T-helper 22 cell (primary cell): ENCODE data around the gene DNMT3A.

Source experiments
- DNase-seq: peaks from one replicate; pipeline ENCODE4 v3.0.0-alpha.2; 2020; ENCODE audit warnings: low read depth

DNMT3A gene

DNA sequence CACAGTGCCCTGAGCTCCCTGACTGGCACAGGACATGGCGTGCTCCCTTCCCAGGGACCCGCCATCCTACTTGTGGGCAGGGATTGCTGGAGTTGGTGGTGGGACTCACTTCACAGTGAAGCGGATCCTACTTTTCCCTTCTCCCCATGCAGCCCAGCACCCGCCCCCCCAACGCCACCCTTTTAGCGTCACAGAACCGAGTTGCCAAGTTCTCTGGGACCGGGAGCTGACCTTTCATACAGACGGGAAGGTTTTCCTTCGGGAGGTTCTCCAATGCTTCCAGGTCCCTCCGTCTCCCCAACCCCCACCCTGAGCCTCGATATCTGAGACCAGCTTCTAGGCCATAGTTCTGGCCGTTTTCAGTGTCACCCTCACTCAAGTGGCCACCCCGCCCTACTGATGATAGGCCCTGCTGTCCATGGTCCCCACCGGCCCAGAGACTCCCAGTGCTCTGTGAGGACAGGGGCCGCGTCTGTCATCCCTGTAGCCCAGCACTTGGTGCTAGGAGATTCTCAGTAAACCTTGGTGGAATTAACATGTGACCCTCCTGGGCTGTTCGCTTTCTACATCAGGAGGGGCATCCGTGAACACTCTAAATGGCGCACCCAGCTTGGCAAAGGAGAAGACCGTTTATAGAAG is 1.6 kb upstream of the DNMT3A start:
- no peak for DNase-seq

DNA sequence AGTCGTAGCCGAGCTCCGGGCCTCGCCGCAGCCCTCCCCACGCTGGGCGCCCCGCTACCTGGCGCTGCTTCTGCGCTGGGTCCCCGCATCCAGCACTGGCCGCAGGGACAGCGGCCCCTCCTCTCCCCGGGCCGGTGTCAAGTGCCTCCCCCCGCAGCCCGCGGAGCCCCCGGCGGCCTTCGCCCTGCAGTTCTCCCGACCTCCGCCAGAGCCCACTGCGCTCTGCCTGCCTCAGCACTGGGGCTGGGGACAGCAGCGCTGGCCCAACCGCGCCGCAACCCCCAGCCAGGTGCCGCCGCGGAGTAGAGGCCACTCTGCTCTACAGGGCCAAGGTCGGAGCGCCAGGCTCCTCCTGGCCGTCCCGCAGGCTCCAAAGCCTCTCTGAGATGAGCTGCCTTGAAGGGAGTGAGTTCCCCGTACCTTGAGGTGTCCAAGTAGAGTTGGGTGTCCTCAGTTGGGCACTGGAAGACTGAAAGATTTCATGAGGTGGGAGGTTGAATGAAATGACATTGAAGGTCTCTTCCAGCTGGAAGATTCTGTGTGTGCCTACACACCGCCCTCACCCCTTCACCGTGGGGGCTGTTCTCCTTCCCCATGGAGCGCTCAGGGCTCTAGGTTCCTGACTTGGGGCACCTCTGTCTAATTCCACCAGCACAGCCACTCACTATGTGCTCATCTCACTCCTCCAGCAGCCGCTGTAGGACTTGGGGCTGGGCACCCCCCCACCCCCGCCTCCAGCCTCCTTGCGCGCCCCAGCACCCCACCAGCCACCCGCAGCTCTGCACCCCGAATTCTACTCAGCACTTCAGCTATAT is 854 bp upstream of the DNMT3A start:
- DNase-seq, result peak; percentile 60

DNA sequence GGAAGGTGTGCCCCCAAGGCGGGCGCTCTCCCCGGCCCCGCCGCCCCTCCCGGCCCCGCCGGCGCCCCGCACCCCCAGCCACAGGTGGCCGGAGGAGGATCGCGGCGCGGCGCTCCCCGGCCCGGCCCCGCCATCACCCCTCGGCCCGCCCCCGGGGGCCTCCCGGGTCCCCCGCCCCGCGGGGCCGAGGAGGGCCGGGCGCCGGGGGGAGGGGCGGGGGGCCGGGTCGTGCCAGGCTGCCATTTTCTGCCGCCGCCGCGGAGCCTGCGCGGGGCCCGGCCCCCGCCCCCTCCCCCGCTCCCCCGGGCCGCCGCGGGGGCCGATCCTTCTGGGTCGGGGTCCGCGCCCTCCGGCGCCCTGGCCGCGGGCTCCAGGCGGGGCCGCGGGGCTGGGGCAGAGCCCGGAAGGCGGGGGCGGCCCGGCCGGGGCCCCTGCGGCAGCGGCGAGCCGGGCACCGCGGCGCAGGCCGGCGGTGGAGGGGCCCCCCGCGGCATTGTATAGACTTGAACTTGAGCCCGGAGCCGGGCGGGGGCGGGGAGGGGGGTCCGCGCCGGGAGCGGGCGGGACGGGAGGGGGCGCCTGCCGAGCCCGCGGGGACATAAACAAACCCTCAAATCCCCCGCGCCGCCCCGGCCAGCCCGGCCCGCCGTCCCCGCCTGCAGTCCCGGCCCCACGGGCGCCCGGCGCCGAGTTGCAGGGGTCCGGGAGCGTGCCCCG is 556 bp downstream of the DNMT3A start:
- no peak for DNase-seq

DNA sequence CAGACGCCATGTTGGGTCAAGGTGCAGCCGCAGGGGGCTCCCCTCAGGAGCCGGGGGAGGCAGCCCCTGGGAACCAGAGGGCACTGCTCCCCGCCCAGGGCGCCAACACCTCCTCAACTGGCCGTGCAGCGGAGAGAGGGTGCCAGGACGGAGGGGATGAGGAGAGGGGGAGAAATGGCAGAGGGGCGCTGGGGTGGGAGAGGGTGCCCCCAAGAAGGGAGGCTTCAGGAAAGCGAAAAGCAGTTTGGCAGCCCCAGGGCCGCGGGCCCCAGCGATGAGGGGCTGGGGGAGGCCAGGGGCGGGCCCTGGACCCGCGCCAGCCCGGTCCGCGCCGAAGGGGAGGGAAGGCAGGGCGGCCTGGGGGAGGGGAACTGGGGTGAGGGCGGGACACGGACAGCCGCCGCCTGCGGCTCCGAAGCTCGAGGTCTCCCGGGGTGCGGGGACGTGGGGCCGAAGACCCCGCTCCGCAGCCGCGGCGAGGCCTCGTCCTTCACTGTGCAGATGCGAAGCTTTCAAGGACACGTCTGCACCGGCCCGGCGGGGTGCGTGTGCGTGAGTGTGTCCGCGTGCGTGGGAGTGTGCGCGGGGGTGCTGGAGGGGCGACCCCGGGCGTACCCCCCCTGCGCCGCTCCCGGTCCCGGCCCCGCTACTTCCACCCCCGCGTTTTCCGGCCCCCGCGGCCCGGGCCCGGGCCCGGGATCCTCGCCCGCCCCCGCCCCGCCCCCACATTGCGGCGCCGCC is 1.4 kb downstream of the DNMT3A start:
- DNase-seq, result no peak

DNA sequence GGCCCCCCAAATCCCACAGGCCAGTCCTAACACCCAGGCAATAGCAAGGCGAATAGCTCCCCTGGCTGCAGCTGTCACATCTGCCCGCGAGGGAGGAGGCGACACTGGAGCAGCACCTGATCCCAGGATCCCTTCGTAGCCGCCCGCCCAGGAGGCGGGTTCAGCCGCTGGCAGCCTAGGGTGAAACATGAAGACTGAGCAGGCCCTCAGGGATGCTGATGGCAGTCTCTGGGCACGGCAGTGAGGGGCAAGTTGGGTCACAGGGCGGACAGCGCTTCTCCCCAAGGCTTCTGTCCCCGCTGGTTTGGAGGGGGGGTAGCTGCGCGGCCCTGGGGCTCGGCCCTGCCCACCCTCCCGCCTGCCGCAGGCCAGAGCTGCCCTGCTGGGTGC is 1.9 kb downstream of the DNMT3A start:
- no peak for DNase-seq

DNA sequence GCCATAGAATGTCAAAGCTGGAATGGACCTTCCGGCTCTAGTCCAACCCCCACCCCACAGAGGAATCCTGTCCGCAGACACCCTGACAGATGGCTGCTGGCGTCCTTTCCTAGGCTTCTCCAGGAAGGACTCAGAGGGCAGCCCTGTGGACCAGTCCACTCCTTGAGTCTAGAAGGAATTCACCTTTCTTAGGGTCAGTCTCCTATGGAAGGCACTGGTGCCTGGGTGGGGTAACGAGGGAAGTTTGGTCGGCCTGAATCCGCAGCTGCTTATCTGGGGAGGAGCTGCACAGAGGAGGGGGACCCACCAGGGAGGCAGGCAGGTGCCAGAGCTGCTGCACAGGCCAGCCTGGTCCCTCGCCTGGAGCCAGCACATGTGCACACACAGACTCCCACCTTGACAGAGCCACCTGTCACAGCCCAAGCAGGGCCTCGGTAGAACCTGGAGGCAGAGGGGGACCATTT is 2.5 kb downstream of the DNMT3A start:
- DNase-seq, result no peak

DNA sequence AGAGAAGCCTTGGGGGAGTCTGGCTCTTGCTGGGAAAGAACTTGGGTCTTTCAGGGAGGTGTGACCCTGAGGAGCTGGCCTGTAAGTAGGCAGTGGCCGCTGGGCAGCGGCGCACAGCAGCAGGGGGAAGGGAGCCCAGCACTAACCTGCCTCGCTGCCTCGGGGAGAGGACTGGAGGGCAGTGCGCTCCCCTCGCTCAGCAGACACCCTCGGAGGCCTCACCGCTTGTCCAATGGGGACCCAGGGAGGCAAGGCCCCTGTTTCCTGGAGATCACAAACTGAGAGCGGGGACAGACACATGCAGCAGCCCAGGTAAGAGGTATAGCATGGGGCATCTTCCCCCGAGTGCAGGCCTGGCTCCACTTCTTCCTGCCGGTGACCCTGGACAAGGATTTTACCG is 3.3 kb downstream of the DNMT3A start:
- DNase-seq, result no peak

DNA sequence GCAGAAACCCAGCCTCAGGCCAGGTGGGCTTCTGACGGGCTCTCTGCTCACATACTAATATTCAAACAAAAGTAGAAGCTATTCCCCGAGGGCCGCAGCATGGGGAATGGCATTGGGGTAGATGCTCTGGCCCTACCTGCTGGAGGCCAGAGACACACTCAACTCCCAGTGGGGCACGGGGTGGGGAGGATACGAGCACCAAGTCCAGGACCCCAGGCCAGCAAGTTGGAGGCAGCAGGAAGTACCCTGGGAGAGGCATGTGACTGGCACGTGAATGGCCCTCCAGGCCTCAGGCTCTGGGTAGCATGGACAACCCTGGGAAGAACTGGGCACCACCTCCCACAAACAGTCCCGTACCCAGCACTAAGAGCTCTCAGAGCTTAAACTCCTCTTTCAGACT is 3.8 kb downstream of the DNMT3A start:
- no peak for DNase-seq

DNA sequence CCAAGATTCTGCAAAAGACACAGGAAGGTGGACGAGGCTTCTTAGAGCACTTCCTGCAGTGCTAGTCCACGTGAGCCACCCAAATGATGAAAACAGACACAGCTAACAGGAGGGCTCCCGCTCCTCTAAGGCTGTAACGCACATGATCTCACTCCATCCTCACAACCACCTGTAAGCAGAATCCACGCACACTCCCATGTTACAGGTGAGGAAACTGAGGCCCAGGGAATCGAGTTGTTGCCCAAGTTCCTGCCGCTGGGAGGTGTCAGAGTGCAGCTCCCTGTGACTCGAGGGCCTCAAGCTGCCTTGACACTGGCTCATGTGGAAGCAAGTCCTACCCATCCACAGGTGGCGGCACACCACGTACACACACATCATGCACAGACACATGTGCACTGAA is 4.4 kb downstream of the DNMT3A start:
- DNase-seq, result no peak

DNA sequence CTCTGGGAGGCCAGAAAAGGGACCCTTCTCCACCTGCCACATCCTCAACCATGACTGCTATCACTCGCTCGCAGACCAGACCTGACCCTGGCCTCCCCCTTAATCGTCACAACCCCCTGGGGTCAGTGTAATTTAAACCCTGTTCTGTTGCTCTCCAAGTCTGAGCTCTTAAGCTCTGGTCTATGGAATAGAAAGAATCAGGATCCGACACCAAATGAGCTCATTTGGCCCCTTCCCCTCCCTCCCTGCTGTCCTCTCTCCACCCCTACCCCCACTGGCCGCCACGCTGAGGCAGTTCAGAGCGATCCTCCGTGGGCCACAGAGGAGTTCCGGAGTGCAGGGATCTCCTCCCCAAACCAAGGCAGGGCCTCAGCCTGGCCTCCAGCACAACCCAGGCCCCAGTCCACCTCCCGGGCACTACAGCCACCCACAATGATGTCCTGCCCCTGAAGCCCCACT is 5.3 kb downstream of the DNMT3A start:
- DNase-seq, result no peak

DNA sequence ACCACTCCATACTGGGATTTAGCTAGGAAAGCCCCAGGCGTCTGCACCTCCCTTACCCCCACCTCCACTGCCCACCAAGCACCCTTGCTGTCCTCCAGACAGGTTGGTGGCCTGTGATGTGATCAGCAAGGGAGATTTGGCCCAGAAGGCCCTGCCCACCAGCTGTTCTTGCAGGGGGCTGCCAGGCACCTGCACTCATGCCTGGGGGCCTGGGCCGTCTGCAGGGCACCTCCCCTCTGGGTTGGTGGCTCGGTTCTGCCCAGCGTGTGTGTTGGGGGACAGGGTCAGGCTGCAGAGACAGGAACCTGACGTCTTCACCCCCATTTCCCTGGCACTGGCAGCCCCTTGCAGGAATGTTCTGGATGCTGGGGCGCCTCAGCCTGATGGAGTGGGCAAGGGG is 5.8 kb downstream of the DNMT3A start:
- no peak for DNase-seq

DNA sequence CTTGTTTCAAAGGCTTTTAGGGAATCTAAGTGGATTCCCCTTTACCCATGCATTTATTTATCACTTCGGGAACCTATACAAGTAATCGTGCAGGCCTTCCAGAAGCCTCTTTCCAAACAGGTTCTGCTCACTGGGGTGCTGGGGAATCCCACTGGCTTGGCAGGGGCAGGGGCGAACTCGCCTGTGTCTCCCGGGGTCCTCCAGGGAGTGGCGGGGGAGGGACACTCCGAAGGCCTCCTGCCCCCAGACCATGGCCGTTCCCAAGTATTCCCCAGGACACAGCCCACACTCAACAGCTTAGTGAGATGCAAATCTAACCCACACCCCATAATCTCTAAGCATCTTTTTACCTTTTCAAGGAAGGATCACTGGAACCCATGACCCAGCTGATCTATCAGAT is 6.5 kb downstream of the DNMT3A start:
- no peak for DNase-seq

DNA sequence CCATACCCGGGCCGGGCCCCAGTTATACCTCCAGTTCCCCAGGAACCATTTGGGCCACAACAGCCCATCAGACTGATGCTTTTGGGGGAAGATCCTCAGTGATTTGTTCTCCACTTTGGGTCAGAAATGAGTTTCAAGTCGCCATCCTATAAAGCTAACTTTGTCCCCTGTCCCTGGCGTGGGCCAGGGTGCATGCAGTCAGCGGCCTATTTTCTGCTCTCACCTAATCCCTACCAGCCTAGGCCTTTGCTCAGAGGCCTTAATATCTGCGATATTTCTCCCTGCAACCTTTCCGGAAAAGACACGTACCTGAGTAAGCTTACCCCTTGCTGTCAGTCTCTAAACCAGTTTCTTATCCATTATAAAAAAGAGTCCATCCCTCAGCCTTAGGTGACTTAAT is 7.2 kb downstream of the DNMT3A start:
- no peak for DNase-seq

DNA sequence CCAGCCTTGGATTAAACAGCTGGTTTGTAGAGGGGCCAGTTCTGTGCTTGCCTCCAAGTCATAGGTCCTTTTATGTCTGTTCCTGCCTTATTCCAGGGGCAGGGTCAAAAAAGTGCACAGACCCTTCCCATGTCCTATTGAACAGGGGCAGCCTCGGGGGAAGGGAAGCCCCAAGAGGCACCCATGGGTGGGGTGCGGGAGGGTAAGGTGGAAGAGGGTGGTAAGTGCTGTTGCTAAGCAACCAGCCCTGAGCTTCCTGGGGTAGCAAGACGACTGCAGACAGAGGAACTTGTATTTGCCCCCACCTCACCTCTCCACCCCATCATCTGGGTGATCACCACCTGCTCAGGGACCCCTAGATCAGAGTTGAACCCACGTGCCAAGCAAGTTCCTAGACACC is 7.7 kb downstream of the DNMT3A start:
- DNase-seq, result no peak

DNA sequence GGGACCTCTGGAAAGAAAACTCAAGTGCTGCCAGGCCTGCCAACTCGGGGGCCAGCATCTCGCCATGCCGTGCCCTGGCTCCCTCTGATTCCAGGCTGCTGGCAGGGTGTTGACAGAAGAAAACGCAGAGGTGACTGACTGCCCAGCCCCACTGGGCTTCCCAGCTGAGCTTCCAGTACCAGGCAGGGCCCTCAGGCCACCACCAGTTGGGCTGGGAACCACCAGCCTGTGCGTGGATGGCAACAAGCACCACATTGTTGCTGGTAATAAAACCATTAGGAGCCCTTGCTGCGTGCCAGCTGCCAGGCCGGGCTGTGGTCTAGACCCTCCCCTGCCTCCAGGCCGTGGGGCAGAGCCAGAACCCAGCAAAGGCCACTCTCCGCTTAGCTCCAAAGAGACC is 9.2 kb downstream of the DNMT3A start:
- no peak for DNase-seq

DNA sequence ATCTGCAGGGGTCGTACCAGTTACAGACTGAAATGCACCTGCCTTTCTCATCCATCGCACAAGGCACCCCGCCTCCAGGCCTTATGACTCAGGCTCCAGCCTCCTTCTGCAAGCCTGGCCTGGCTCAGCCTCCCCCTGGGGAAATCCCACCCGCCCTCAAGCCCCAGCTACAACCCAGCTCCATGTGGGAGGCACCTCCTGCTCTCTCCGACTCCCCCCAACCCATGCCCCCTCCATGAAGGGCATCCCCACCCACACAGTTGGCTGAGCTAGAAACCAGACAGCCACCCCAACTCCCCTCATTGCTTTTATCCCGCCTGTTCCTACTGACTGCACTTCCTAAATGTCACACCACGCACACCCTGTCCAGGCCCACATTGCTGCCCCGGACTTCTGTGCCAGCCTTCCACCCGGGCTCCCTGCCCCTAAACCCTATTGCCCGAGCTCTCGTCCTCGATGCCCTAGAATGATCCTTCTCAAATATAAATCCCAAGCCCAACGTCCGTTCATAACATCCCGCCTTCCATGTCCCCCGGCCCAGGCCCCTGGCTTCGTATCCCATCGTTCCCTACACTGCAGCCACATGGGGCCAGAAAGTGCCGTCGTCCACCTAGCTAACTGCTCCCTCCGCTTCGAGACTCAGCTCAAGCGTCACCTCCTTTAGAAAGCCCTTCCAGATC is 9.9 kb downstream of the DNMT3A start:
- no peak for DNase-seq

DNA sequence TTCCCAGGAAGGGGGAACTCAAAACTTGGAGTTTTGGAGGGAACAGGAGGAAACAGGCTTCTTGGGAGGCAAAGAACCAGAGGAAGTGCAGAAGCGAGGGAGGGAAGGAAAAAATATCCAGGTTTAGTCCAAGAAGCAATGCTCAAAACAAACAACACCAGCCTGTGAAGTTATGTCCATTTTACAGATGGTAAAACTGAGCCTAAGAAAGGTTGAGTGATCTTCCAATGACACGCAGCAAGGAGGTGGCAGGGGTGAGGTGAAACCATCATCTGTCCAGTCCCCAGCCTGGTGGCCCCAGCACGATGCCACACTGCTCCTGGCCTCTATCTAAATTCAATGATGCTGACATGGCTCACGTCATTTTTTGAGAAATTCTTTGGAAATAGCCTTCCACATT is 10.8 kb downstream of the DNMT3A start:
- no peak for DNase-seq

DNA sequence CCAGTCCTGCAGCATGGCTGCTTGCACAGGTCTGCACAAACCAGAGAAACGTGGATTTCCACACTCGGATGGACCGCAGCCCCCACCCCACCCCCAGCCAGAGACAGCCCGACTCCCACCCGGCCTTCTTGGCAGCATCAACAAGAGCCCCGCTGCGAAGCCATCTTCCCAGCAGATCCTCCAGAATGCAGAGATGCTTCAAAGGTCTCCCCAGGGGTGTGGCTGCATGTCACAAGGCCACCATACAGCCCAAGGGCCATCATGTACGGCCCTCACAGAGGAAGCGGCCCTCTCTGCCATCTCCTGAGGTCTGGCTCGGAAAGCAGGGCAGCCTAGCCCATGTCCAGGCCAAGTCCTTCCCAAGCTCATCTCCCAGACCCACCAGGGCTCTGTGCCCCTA is 11.5 kb downstream of the DNMT3A start:
- no peak for DNase-seq

DNA sequence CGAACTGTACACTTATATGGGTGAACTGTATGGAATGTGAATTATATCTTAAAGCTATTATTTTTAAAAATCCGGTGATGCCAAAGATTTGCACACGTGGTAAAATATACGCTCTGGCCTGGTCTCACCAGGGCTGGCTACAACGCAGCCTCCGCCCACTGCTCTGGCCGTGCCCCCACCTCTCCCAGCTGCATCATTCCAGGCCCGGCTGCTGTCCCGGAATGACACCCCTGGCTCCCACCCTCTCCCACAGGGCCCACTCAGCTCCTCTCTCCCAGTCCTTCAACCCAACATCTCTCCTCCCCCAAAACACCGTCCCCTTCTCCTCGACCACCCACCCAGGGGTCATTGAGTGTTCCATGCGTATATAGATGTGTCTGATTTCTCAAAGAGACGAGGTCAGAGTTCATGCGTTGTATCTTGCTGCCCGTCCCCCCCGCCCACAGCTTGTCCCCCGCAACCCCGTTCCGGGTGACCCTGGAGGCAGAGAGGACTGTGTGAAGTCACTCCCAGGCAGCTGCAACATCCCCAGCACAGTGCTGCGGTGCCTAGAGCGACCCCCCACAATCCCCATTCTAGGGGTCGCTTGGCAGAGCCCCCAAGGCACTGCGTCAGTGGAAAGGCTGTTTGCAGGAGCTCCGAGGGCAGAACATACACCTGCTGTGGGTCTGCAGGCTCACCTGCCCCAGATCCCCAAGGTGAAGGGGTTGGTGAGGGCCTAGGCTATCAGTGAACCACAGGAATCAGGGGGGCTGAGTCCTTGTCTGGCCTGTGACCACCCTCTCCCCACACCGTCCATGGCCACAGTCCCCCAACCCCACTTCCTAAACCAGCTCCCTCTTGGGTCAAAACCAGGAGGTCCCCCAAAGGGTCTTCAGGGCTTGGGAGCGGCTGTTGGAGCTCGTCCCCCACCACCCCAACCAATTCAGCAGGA is 13.3 kb downstream of the DNMT3A start:
- no peak for DNase-seq

DNA sequence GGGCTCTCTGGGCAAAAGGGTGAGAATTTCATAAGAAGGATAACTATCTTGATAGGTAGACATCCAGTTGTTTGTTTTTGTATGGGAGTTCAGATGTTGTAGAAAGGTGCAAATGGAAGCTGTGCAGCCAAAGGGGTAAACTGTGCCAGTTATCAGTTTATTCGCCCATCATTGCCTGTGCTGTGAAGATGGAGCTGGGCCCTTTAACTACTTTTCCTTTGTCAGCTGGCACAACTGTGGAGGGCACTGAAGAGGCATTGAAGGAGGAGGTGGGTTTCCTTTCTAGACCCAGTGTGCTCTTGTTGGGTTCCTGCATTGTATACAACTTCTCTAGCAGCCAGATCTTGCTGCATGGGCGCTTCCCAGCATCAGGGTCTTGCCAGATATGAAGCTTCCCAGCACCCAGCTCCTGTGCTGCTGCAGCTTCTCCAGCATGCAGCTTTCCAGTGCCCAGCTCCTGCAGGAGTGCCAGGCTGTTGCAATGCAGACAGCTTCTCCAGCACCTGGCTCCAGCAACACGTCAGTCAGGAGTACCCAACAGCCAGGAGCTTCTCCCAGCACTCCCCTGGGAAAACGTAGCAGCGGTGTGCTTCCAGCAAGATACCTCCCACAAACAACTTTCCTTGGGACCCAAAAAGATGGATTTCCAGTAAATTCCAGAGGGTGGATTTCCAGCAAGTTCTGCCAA is 15.3 kb downstream of the DNMT3A start:
- DNase-seq, result no peak
